ENCODE data around the gene MAP1LC3B2.

DNA sequence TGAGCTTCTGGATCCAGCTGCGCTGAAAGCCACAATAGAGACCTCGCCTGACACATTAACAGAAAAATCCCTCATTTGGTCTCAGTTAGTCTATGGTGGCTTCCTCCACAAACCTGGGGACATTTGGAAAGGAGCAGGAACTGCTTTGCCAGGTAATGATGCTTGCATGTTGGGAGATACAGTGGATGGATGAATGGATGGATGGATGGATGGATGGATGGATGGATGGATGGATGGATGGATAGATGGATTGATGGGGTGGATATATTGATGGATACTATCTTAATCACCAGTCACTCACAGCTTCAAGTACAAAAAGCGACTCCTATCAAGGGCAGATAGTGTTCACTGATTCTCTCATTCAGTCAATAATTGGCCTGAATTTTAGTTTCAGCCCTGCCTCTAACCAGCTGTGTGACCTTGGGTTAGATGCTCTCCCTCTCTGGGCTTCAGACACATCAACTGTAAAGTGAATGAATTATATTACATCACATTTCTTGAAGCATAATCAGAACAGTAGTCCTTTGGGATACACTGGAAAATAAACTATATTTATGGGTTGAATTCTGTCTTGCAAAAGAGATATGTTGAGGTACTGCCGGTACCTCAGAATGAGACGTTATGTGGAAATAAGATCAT lies 29.3 kb downstream of the MAP1LC3B2 start:
- TF ChIP-seq, protein P1, sequence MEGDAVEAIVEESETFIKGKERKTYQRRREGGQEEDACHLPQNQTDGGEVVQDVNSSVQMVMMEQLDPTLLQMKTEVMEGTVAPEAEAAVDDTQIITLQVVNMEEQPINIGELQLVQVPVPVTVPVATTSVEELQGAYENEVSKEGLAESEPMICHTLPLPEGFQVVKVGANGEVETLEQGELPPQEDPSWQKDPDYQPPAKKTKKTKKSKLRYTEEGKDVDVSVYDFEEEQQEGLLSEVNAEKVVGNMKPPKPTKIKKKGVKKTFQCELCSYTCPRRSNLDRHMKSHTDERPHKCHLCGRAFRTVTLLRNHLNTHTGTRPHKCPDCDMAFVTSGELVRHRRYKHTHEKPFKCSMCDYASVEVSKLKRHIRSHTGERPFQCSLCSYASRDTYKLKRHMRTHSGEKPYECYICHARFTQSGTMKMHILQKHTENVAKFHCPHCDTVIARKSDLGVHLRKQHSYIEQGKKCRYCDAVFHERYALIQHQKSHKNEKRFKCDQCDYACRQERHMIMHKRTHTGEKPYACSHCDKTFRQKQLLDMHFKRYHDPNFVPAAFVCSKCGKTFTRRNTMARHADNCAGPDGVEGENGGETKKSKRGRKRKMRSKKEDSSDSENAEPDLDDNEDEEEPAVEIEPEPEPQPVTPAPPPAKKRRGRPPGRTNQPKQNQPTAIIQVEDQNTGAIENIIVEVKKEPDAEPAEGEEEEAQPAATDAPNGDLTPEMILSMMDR (IDR thresholded peaks at IDR 0.05; ENCODE audit: insufficient read depth, low read depth, low read length) = no peak
- no peak for TF ChIP-seq EZH2 (IDR thresholded peaks at IDR 0.05; ENCODE audit: insufficient read depth, low read length)
